Astrocyte of the cerebellum (primary cell): Measurements from ENCODE around the gene RNF121.

Experiments used
- DNase-seq: peaks from one replicate; pipeline ENCODE4 v3.0.0-alpha.2; 2011; ENCODE audit warnings: low read depth
- H3K4me3 ChIP-seq: 2 replicates; pipeline ENCODE4 v1.5.1; 2011; ENCODE audit warnings: mild to moderate bottlenecking, low read depth, low read length, moderate library complexity
- in situ Hi-C: cut with HindIII; loops from 2 replicates; pipeline ENCODE4 v1.10.0; 2017; ENCODE audit warnings: low sequenced_read_pairs
- TF ChIP-seq, protein P1 (sequence below): IDR thresholded peaks from 2 replicates; pipeline ENCODE4 v1.5.1; 2012; ENCODE audit warnings: low read length, low read depth, moderate library complexity, mild to moderate bottlenecking; ENCODE audit errors: missing control alignments

The RNF121 gene

GRCh38 chr11:71988050-71988449 lies 59.2 kb downstream of the RNF121 start:
- no peak overlapping the region for H3K4me3 ChIP-seq
- in situ Hi-C loops: no loop called here
- DNase-seq: peak; percentile 56
- TF ChIP-seq, protein P1, sequence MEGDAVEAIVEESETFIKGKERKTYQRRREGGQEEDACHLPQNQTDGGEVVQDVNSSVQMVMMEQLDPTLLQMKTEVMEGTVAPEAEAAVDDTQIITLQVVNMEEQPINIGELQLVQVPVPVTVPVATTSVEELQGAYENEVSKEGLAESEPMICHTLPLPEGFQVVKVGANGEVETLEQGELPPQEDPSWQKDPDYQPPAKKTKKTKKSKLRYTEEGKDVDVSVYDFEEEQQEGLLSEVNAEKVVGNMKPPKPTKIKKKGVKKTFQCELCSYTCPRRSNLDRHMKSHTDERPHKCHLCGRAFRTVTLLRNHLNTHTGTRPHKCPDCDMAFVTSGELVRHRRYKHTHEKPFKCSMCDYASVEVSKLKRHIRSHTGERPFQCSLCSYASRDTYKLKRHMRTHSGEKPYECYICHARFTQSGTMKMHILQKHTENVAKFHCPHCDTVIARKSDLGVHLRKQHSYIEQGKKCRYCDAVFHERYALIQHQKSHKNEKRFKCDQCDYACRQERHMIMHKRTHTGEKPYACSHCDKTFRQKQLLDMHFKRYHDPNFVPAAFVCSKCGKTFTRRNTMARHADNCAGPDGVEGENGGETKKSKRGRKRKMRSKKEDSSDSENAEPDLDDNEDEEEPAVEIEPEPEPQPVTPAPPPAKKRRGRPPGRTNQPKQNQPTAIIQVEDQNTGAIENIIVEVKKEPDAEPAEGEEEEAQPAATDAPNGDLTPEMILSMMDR: no peak

GRCh38 chr11:71990701-71991100 lies 61.9 kb downstream of the RNF121 start:
- TF ChIP-seq, protein P1: no peak
- in situ Hi-C loops: no loop called here

GRCh38 chr11:71991494-71991893 lies 62.6 kb downstream of the RNF121 start:
- in situ Hi-C loops: no loop called here
- DNase-seq: no peak
- no peak overlapping the region for H3K4me3 ChIP-seq
- TF ChIP-seq, protein P1: no peak

More at GRCh38 chr11:71990701-71991100, 61.9 kb downstream of the RNF121 start:
- no peak overlapping the region for H3K4me3 ChIP-seq
- DNase-seq: no peak

GRCh38 chr11:71992136-71992730 lies 63.4 kb downstream of the RNF121 start:
- TF ChIP-seq, protein P1: no peak
- no peak overlapping the region for H3K4me3 ChIP-seq
- in situ Hi-C loops: no loop called here
- DNase-seq: no peak

GRCh38 chr11:71994786-71995185 lies 65.9 kb downstream of the RNF121 start:
- in situ Hi-C loops: no loop called here

DNA sequence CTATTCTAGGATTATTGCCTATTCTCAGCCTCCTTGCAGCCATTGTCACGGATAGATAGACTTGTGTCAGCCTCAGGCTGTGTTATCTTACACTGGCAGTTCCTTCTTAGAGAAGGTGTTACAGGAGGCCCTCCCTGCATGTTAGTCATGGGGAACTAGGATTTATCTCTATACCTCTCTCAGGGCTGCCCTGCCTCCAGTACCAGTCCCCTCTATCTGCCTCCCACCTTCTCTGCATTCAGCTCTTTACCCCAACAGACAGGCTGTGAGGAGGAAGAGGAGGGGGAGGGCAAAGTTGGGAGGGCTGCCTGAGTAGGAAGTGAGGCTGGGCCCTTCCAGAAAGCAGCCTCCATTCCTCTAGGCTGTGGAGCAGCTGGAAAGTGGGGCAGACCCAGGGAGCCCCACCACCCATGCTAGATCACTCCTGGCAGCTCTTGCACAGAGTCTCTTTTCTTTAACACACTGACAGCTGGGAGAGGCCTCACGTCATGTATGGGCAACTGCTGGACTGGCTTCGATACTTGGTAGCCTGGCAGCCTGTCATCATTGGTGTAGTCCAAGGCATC lies 67.0 kb downstream of the RNF121 start:
- in situ Hi-C loops: no loop called here
- no peak overlapping the region for H3K4me3 ChIP-seq
- TF ChIP-seq, protein P1: no peak
- no peak for DNase-seq

More at GRCh38 chr11:71994786-71995185, 65.9 kb downstream of the RNF121 start:
- H3K4me3 ChIP-seq: no peak overlapping the region
- TF ChIP-seq, protein P1: no peak
- DNase-seq: no peak
